ENCODE measurements around the gene SLC51A.

The SLC51A gene

GRCh38 chr3:196215493-196216020 is 777 bp upstream of the SLC51A start:
- DNase-seq (ENCODE audit: low spot score) = no peak

DNA sequence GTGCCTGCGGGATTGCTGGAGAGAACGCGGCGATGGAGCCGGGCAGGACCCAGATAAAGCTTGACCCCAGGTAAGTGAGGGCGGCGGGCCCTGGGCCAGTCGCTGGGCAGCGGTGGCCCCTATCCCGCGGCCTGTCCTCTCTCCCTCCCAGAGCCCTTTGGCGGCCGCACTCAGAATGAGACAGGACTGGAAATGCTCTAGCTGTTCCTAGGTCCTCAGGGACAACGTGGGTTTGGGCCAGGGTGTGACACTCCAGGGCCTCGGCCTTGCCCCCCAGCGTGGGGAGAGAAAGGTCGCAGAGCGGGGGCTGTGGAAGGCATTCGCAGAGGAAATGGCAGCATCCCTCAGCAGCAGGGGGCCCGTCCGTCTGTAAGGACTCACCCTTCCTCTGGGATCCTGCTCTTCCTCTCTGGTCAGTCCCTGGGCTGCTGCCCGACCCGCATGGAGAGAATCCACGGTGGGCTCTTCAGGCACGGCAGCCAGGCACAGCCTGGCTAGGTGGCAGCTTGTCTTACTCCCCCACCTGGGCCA is 412 bp downstream of the SLC51A start:
- no peak for DNase-seq (ENCODE audit: low spot score)

- DNase-seq (ENCODE audit: low spot score) = no peak
Observed at GRCh38 chr3:196217307-196218154, 1.2 kb downstream of the SLC51A start.

DNA sequence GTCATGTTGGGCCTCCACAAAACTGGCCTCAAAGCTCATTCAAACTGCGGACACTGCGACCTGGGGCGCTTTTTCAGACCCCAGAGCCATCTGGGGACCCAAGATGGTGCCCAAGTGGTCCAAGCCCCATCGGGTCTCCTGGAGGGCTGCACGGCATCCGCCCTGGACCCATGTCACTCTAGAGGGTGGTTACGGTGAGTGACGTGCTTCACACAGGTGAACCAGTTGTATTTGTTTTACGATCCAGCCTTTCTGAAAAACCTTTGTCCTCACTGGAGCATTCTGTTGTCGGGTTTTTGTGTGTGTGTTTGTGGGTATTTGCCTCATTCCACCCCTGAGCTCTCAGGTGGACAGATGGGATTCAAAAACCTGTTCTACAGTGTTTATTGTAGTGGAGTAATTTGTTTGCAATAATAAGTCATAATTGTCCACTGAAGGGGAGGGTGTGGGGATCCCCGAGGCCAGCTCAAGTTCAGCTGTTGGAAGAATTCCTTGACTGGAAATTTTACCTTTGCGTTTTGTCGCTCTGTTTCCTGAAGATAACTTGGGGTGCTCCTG is 1.9 kb downstream of the SLC51A start:
- no peak for DNase-seq (ENCODE audit: low spot score)

DNA sequence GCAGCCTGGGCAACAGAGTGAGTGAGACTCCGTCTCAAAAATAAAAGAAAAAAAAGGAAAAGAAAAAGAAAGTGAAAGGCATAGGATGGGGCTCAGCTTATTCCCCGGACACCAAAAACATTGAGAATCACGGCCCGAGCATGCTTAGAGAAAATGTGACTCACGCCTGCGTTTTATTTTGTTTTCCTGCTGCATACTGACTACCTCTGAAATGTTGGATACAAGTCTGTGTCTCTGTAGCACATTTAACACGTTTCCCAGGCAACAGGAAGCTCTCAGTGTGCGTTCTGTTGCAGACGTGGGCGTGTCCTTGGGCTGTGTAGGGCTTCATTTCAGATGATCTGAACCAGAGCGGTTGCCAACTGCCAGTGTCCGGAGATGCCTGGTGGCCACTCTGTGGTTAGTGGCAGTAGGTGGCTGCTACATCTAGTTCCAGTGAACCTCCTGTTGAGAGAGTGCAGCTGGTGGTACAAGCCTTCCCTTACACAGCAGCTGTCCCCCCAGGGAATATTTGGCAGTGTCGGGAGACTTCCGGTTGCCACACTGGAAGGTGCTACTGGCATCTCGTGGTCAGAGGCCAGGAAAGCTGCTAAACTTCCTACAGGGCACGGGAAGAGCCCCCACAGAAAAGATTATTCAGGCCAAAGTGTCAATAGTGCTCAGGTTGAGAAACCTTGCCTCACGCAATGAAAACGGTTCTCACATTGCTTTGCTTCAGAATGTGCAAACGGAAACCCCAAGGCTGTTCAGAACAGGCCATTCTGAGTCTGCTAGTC is 3.0 kb downstream of the SLC51A start:
- DNase-seq (ENCODE audit: low spot score) = peak; percentile 62

GRCh38 chr3:196219970-196220311 is 3.6 kb downstream of the SLC51A start:
- no peak for DNase-seq (ENCODE audit: low spot score)

DNA sequence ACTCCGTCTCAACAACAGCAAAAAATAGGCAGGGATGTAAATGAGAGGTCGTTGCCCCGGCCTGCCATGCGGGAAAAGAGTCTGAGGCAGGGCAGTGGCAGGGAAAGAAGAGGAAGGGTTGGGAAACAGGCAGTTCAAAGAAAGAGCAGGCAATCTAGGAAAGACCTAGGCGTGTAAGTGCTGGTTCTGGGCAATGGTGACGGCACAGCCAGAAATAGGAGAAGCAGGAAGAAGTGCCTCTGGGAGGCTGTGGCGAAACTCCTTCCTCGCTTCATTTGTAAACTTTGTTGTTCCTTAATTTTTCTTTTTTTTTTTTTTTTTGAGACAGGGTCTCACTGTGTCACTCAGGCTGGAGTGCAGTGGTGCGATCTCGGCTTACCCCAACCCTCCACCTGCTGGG is 4.3 kb downstream of the SLC51A start:
- no peak for DNase-seq (ENCODE audit: low spot score)

DNA sequence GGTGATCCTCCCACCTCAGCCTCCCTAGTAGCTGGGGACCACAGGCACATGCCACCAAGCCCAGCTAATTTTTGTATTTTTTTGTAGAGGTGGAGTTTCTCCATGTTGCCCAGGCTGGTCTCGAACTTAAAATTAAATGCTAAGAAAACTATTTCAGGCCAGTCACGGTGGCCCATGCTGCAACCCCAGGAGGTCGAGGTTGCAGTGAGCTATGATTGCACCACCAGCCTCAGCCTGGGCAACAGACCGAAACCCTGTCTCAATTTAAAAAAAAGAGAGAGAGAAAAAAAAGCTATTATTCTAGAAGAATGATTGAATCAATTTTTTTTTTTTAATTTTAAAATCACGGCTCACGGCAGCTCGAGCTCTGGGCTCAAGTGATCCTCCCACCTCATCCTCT is 4.7 kb downstream of the SLC51A start:
- DNase-seq (ENCODE audit: low spot score) = no peak

- DNase-seq (ENCODE audit: low spot score) = no peak
Observed at GRCh38 chr3:196222876-196223595, 6.7 kb downstream of the SLC51A start.

GRCh38 chr3:196225086-196225485 is 8.8 kb downstream of the SLC51A start:
- no peak for DNase-seq (ENCODE audit: low spot score)

GRCh38 chr3:196225763-196226364 is 9.5 kb downstream of the SLC51A start:
- DNase-seq (ENCODE audit: low spot score) = no peak

- DNase-seq (ENCODE audit: low spot score) = no peak
Observed at GRCh38 chr3:196227121-196227561, 10.8 kb downstream of the SLC51A start.

DNA sequence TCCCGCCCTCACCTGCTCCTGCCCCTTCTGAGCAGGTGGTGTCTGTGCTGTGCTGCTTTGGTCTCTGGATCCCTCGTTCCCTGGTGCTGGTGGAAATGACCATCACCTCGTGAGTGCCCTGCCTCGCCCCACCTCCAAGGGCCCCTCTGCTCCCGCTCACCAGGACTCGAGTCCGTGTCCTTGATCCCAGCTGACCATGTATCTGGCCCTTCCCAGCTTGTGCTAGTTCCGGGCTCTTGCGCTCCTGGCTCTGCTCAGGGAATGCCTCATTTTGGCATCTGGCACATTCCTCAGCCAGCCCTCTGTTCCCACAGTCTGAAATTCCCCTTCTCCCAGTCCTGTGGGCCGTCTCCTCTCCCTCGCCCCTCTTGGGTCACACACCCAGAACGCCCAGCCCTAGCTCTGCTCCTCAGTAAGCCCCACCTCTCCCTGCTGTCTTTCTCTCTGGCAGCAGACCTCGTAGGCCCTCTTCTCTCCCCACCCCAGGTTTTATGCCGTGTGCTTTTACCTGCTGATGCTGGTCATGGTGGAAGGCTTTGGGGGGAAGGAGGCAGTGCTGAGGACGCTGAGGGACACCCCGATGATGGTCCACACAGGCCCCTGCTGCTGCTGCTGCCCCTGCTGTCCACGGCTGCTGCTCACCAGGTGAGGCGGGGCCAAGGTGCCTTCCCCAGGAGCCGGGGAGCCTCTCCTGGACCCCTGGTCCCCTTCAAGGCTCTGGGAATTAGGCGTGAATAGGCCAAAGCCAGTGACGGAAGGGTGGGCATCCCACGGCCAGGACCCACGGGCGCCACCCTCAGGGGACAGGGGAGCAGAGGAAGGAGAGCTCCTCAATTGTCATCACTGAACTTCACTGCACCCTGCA is 11.5 kb downstream of the SLC51A start:
- DNase-seq (ENCODE audit: low spot score) = no peak

DNA sequence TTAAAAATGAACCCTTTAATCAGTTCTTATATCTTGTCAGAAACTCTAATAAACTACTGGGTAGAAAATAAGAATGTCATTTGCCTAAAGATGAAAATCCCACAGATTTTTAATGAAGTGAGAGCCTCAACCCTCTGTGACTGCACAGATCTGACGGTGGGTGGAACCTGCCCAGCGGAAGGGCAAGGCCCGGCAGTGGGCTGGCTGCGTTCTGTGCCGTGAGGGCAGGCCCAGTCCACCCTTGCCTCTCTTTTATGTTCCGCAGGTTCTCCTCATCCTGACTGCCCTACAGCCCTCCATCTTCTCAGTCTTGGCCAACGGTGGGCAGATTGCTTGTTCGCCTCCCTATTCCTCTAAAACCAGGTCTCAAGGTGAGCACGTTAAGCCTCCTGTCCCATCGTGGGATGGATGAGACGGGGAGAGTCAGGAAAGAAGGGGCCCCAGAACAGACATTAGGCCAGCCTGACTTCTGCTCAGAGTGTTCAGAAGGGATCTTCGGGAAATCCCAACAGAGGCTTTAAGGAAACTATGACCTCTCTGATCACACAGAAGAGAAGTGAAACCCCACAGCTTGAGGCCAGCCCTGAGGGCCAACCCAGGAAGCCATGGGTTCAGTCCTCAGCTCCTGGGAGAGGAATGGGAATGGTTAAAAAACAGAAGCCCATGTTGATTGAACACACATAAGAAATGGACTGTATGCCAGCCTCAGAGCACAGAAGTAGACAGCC is 16.0 kb downstream of the SLC51A start:
- DNase-seq (ENCODE audit: low spot score) = no peak

DNA sequence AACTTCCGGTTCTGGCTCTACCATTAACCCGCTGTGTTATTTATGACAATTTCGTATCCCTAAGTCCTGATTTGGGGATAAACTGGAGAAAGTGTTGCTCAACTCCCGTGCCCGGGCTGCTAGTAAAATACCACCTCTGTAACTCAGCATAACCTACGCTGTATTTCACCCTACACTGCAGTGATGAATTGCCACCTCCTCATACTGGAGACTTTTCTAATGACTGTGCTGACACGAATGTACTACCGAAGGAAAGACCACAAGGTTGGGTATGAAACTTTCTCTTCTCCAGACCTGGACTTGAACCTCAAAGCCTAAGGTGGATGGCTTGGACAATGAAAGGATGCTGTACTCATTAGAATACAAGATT is 16.5 kb downstream of the SLC51A start:
- no peak for DNase-seq (ENCODE audit: low spot score)

DNA sequence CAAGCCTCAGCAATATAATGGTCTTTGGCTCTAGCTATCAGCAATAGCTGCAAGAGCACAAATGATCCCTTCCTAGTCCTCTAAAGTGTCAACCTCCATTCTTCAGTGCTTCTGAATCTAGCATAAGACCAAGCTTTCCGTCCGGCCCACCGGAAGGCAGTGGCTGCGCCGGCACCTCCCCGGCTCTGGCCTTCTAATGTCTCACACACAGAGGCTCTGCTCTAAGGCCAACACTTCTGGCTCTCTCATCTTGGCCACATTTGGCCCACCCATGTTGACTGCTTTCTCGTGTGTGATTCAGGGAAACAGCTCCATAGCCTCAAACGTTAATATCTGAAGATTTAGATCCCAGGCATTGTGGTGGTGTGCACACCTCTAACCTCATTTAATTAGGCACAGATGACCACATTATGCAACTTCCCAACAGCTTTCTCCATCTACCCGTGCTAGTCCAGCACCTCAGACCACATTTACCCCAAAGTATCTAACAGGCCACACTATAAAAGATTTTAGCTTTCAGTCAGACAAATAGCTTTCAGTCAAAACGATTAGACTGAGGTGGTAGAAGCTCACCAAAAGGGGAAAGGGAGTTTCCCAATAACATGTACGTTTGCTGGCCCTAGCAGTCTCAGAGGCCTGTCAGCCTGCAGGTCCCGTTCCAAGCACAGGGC is 19.3 kb downstream of the SLC51A start:
- no peak for DNase-seq (ENCODE audit: low spot score)

- no peak for DNase-seq (ENCODE audit: low spot score)
Observed at GRCh38 chr3:196236223-196236622, 19.9 kb downstream of the SLC51A start.

DNA sequence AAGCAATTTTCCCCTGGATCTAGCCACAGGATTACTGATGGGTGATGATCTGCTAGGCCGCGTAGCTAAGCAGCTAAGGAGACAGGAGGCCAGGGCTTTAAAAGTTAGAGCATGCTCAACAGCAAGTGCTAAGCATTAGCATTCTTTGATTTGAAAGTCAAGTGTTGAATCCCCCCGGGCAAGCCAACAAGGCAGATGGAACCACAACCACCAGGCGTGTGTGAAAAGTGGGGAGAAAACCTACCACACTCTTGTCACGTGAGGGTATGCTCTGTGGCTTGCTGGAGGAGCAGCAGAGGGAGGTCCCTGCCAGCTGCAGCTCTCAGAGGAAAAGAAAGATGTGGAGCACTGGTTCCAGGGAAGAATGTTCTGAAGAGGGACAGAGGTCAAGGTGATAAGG is 20.9 kb downstream of the SLC51A start:
- DNase-seq (ENCODE audit: low spot score) = no peak

All from kidney tubule cell (primary cell).